Measurements from ENCODE around the gene CAMK1D.

- TF ChIP-seq CTCF (IDR thresholded peaks at IDR 0.05) (no peak), TAF1 (IDR thresholded peaks at IDR 0.05; ENCODE audit: borderline replicate concordance, low read depth, low read length) (no peak), RAD21 (IDR thresholded peaks at IDR 0.05; ENCODE audit: low read length) (no peak), RCOR1 (IDR thresholded peaks at IDR 0.05; ENCODE audit: low read length) (no peak), EP300 (IDR thresholded peaks at IDR 0.05; ENCODE audit: borderline replicate concordance in 1 of 2, low read depth in 1 of 2, low read length in 1 of 2) (no peak), GATA2 (CRISPR knock-in tag; IDR thresholded peaks at IDR 0.05) (no peak), FOXM1 (IDR thresholded peaks at IDR 0.05; ENCODE audit: low read depth) (no peak), ZBTB33 (IDR thresholded peaks at IDR 0.05; ENCODE audit: borderline replicate concordance, low read depth) (no peak), MEF2A (IDR thresholded peaks at IDR 0.05; ENCODE audit: borderline replicate concordance, low read depth) (no peak), SIN3A (IDR thresholded peaks at IDR 0.05; ENCODE audit: borderline replicate concordance, low read depth, low read length) (no peak), PBX3 (IDR thresholded peaks at IDR 0.05) (no peak), ELF1 (IDR thresholded peaks at IDR 0.05) (no peak)
Observed at GRCh38 chr10:12822126-12822892, 473.0 kb downstream of the CAMK1D start.

All from SK-N-SH (cell line).